ENCODE data around the gene ATP5MG. TPM values are rescaled to one million over a fixed set of nuclear protein-coding genes. Genes with fewer than 3 reads are reported as not detected.

ATP5MG gene
- total RNA-seq (2014; rRNA removed; shearing (Covaris generic)) = 51.1 and 55.4 TPM in 2 replicates

GRCh38 chr11:118401151-118401879 is at the start of gene ATP5MG:
TSS of gene ATP5MG (plus strand) at chr11:118401606. CDS start at chr11:118401666, 60 bp downstream.
- Histone ChIP-seq H3K4me3 (peak within 1 kb of the TSS; percentile 68), H3K4me1 (replicated peaks) (no peaks in the 10 kb centered on the region), H3K27me3 (replicated peaks) (no peaks in the 10 kb centered on the region), H3K9me3 (replicated peaks) (no peaks in the 10 kb centered on the region), H3K27ac (peak within 1 kb of the TSS; percentile 84), H3K36me3 (peaks cover 6% of the 10 kb centered on the region)
- DNase-seq (ENCODE audit: low read depth in 1 of 2, low spot score in 2 of 2) = peak; percentile 81 to 93

- peak in 1 of 2 experiments; percentile 5 for DNase-seq (ENCODE audit: low read depth in 1 of 2, low spot score in 2 of 2)
- Histone ChIP-seq H3K9me3 (replicated peaks) (no peaks in the 10 kb centered on the region), H3K27ac (no peak overlapping the region)
These were observed 48.2 kb upstream of the ATP5MG start for GRCh38 chr11:118353084-118353710.

GRCh38 chr11:118358071-118358470 is 43.3 kb upstream of the ATP5MG start:
- DNase-seq (ENCODE audit: low read depth in 1 of 2, low spot score in 2 of 2) = no peak
- no peak overlapping the region for H3K4me3 ChIP-seq
- H3K27me3 ChIP-seq (replicated peaks) = no peaks in the 10 kb centered on the region
- no peak overlapping the region for H3K27ac ChIP-seq
- H3K4me1 ChIP-seq (replicated peaks) = 0 out of 2 replicates have a peak, but pooled peaks cover 3% of the 10 kb centered on the region
- H3K9me3 ChIP-seq (replicated peaks) = no peaks in the 10 kb centered on the region
- H3K36me3 ChIP-seq = no peaks in the 10 kb centered on the region

More at GRCh38 chr11:118353084-118353710, 48.2 kb upstream of the ATP5MG start:
- H3K4me1 ChIP-seq (replicated peaks) = no peaks in the 10 kb centered on the region
- no peaks in the 10 kb centered on the region for H3K36me3 ChIP-seq
- no peak overlapping the region for H3K4me3 ChIP-seq
- H3K27me3 ChIP-seq (replicated peaks) = no peaks in the 10 kb centered on the region

GRCh38 chr11:118359295-118359958 is 42.0 kb upstream of the ATP5MG start, which contains the start of gene UBE4A:
TSS of gene UBE4A (plus strand) at chr11:118359600. CDS start at chr11:118365081, 5,481 bp downstream.
- DNase-seq (ENCODE audit: low read depth in 1 of 2, low spot score in 2 of 2) = peak; percentile 67 to 88
- 0 out of 2 replicates have a peak within 1 kb of the TSS, but pooled peaks have one; percentile 33 for H3K27ac ChIP-seq
- no peaks in the 10 kb centered on the region for H3K36me3 ChIP-seq
- H3K4me3 ChIP-seq = peak within 1 kb of the TSS; percentile 64
- H3K9me3 ChIP-seq (replicated peaks) = no peaks in the 10 kb centered on the region
- H3K27me3 ChIP-seq (replicated peaks) = no peaks in the 10 kb centered on the region
- H3K4me1 ChIP-seq (replicated peaks) = 0 out of 2 replicates have a peak, but pooled peaks cover 3% of the 10 kb centered on the region

- DNase-seq (ENCODE audit: low read depth in 1 of 2, low spot score in 2 of 2) = no peak
- Histone ChIP-seq H3K36me3 (peaks cover 15% of the 10 kb centered on the region), H3K9me3 (replicated peaks) (no peaks in the 10 kb centered on the region)
These were observed 36.3 kb upstream of the ATP5MG start for GRCh38 chr11:118364956-118365615.

GRCh38 chr11:118366287-118366686 is 35.1 kb upstream of the ATP5MG start:
- Histone ChIP-seq H3K4me1 (replicated peaks) (no peaks in the 10 kb centered on the region), H3K27me3 (replicated peaks) (no peaks in the 10 kb centered on the region), H3K4me3 (no peak overlapping the region), H3K36me3 (peaks cover 15% of the 10 kb centered on the region), H3K27ac (no peak overlapping the region), H3K9me3 (replicated peaks) (no peaks in the 10 kb centered on the region)
- DNase-seq (ENCODE audit: low read depth in 1 of 2, low spot score in 2 of 2) = no peak

More at GRCh38 chr11:118364956-118365615, 36.3 kb upstream of the ATP5MG start:
- no peak overlapping the region for H3K27ac ChIP-seq
- no peaks in the 10 kb centered on the region for H3K4me1 ChIP-seq (replicated peaks)
- H3K4me3 ChIP-seq = no peak overlapping the region
- H3K27me3 ChIP-seq (replicated peaks) = no peaks in the 10 kb centered on the region

GRCh38 chr11:118370774-118371173 is 30.6 kb upstream of the ATP5MG start:
- Histone ChIP-seq H3K9me3 (replicated peaks) (no peaks in the 10 kb centered on the region), H3K4me3 (no peak overlapping the region), H3K27ac (no peak overlapping the region), H3K36me3 (peaks cover 22% of the 10 kb centered on the region), H3K27me3 (replicated peaks) (no peaks in the 10 kb centered on the region), H3K4me1 (replicated peaks) (no peaks in the 10 kb centered on the region)
- DNase-seq (ENCODE audit: low read depth in 1 of 2, low spot score in 2 of 2) = no peak

GRCh38 chr11:118373263-118373662 is 28.1 kb upstream of the ATP5MG start:
- Histone ChIP-seq H3K36me3 (peaks cover 16% of the 10 kb centered on the region), H3K4me3 (no peak overlapping the region), H3K9me3 (replicated peaks) (no peaks in the 10 kb centered on the region), H3K27ac (no peak overlapping the region), H3K4me1 (replicated peaks) (no peaks in the 10 kb centered on the region), H3K27me3 (replicated peaks) (no peaks in the 10 kb centered on the region)
- DNase-seq (ENCODE audit: low read depth in 1 of 2, low spot score in 2 of 2) = no peak

GRCh38 chr11:118373871-118374270 is 27.5 kb upstream of the ATP5MG start:
- Histone ChIP-seq H3K27ac (no peak overlapping the region), H3K36me3 (peaks cover 12% of the 10 kb centered on the region), H3K27me3 (replicated peaks) (no peaks in the 10 kb centered on the region), H3K4me3 (no peak overlapping the region), H3K9me3 (replicated peaks) (no peaks in the 10 kb centered on the region), H3K4me1 (replicated peaks) (no peaks in the 10 kb centered on the region)
- DNase-seq (ENCODE audit: low read depth in 1 of 2, low spot score in 2 of 2) = no peak

- no peaks in the 10 kb centered on the region for H3K9me3 ChIP-seq (replicated peaks)
- H3K27ac ChIP-seq = no peak overlapping the region
- H3K36me3 ChIP-seq = peaks cover 7% of the 10 kb centered on the region
- H3K4me3 ChIP-seq = no peak overlapping the region
- H3K4me1 ChIP-seq (replicated peaks) = no peaks in the 10 kb centered on the region
- H3K27me3 ChIP-seq (replicated peaks) = no peaks in the 10 kb centered on the region
- no peak for DNase-seq (ENCODE audit: low read depth in 1 of 2, low spot score in 2 of 2)
These were observed 26.7 kb upstream of the ATP5MG start for GRCh38 chr11:118374729-118375128.

GRCh38 chr11:118375978-118376377 is 25.4 kb upstream of the ATP5MG start:
- DNase-seq (ENCODE audit: low read depth in 1 of 2, low spot score in 2 of 2) = no peak
- H3K4me3 ChIP-seq = no peak overlapping the region
- peaks cover 10% of the 10 kb centered on the region for H3K36me3 ChIP-seq
- H3K4me1 ChIP-seq (replicated peaks) = no peaks in the 10 kb centered on the region
- no peaks in the 10 kb centered on the region for H3K27me3 ChIP-seq (replicated peaks)
- no peak overlapping the region for H3K27ac ChIP-seq
- no peaks in the 10 kb centered on the region for H3K9me3 ChIP-seq (replicated peaks)

- DNase-seq (ENCODE audit: low read depth in 1 of 2, low spot score in 2 of 2) = no peak
- Histone ChIP-seq H3K27ac (no peak overlapping the region), H3K36me3 (peaks cover 18% of the 10 kb centered on the region; the same call in 1 of the 2 replicates), H3K4me3 (no peak overlapping the region), H3K27me3 (replicated peaks) (no peaks in the 10 kb centered on the region), H3K9me3 (replicated peaks) (no peaks in the 10 kb centered on the region), H3K4me1 (replicated peaks) (no peaks in the 10 kb centered on the region)
These were observed 21.9 kb upstream of the ATP5MG start for GRCh38 chr11:118379497-118379896.

- H3K27me3 ChIP-seq (replicated peaks) = no peaks in the 10 kb centered on the region
- no peaks in the 10 kb centered on the region for H3K4me1 ChIP-seq (replicated peaks)
- no peak overlapping the region for H3K4me3 ChIP-seq
- H3K9me3 ChIP-seq (replicated peaks) = no peaks in the 10 kb centered on the region
- H3K36me3 ChIP-seq = peaks cover 20% of the 10 kb centered on the region
- H3K27ac ChIP-seq = no peak overlapping the region
- DNase-seq (ENCODE audit: low read depth in 1 of 2, low spot score in 2 of 2) = no peak
These were observed 20.8 kb upstream of the ATP5MG start for GRCh38 chr11:118380571-118380970.
